C1 segment of cervical spinal cord (tissue), 14 donors: Measurements from ENCODE around the gene GLUD1.
"Not testable (repeated sequence)": the region's sequence is repeated elsewhere in the genome, so short reads cannot be mapped to it uniquely, and the experiment has no call there.

Experiments used
- DNase-seq, 14 donors: peaks; one replicate each; lab custom pipeline; 2025; lab: John Stamatoyannopoulos, UW

Gene GLUD1

DNA sequence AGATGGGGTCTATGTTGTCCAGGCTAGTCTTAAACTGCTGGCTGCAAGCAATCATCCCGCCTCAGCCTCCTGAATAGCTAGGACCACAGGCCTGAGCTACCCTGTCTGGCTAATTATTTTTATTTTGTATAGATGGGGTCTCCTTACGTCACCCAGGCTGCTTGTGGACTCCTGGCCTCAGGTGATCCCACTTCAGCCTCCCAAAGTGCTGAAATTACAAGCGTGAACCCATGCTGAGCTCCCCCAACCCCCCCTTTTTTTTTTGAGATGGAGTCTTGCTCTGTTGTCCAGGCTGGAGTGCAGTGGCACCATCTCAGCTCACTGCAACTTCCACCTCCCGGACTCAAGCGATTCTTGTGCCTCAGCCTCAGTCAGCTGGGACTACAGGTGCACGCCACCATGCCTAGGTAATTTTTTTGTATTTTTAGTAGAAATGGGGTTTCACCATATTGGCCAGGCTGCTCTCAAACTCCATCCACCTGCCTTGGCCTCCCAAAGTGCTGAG lies 49.2 kb downstream of the GLUD1 start:
- DNase-seq, result no peak

GRCh38 chr10:87043579-87043978 lies 51.1 kb downstream of the GLUD1 start:
- not testable (repeated sequence) for DNase-seq

DNA sequence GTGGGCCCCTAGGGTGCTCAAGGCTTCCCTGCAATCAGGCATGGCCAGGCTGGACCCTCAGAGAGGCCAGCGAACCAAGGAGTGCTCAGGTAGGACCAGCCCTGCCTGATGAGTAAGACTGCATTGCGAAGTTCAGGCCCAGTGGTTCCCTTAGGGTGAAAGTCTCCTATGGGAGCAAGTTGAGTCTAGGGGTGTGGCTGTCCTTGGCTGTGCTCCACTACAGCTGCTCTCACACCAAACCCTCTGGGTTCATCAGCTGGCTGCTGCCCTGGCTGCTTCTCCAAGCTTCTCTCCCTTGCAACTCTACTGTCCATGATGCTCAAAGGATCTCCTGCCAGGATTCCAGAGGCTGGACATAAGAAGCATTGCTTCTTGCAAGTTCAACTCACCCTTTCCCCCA lies 55.9 kb downstream of the GLUD1 start:
- no peak for DNase-seq

- no peak for DNase-seq
Measured at GRCh38 chr10:87038286-87038717, 56.3 kb downstream of the GLUD1 start.

- no peak for DNase-seq
Measured at GRCh38 chr10:87036623-87037022, 58.0 kb downstream of the GLUD1 start.

DNA sequence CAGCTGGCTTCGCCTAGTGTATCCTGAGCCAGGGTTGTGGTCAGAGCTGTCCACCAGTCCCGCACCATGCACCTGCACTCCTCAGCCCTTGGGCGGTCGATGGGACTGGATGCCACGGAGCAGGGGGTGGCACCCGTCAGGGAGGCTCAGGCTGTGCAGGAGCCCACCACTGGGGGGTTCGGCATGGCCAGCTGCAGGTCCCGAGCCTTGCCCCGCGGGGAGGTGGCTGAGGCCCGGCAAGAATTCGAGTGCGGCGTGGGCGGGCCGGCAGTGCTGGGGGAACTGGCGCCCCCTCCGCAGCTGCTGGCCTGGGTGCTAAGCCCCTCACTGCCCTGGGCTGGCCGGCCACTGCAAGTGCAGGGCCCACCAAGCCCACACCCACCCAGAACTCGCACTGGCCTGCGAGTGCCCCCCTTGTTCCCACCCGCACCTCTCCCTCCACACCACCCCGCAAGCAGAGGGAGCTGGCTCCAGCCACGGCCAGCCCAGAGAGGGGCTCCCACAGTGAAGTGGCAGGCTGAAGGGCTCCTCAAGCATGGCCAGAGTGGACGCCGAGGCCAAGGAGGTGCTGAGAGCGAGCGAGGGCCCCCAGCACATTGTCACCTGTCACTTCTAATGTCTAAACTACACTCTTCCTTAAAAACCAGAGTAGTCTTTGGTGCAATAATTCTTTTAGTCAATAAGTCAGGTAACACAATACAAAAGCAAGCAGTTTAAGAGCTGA lies 63.6 kb downstream of the GLUD1 start:
- DNase-seq, result no peak

- not testable (repeated sequence) for DNase-seq
Measured at GRCh38 chr10:87030419-87030818, 64.2 kb downstream of the GLUD1 start.

DNA sequence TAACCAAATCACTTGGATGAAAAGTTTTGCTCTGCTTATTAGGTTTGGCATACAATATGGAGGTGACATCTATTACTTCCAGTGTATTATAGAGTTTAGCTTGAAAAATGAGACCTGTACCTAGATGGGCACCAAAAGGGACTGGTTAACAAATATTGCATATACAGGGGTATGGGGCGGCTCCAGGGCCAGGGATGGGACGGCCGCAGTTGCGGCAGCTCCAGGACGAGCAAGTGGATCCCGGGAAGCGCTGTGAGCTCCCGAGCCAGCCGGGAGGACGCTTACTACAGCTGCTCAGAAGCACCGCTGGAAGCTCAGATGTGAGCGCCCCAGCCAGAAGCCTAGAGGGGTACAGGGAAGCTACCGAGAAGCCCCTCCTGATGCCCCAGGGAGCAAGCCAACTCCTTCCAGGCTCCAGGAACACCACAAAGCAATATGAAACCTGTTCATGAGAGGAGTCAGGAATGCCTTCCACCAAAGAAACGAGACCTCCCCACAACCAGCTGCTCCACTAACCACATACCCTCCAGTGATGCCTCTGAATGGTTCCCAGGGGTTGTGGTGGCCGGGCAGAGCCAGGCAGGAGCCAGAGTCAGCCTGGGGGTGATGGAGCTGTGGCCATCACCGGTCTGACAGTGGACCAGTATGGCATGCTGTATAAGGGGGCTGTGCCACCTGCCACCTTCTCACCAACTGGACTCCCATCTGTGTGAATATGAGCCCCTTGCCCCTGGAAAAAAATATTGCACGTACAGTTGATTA lies 67.7 kb downstream of the GLUD1 start:
- DNase-seq, result not testable (repeated sequence)

DNA sequence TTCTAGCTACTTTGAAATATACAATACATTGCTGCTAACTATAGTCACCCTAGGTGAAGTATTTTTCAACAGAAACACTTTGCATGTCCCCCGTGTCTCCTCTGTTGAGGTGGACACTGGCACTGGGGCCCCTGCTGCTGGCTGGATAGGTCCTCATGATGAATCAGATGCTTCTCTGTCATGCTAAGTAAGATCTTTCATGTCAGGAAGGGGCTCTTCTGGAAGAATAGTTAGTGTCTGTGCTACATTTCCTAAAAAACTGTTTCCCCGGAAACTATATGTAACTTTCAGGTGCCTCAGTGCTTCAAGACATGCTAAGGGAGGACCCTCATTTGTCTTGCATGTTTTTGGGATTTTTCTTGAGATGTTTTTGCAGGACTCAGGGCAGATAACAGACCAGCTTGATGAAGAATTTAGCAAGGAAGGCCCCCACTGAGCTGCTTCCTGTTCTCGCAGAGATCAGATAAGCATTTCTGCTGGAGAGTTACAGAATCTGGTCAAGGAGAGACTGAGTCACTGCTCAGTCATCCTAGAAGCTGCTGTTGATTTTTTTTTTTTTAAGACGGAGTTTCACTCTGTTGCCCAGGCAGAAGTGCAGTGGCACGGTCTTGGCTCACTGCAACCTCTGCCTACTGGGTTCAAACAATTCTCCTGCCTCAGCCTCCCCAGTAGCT lies 69.2 kb downstream of the GLUD1 start:
- not testable (repeated sequence) for DNase-seq

- DNase-seq, result not testable (repeated sequence)
Measured at GRCh38 chr10:87020056-87020455, 74.6 kb downstream of the GLUD1 start, which contains the start of gene FAM25A. TSS of gene FAM25A (plus strand) at chr10:87020294. CDS start at chr10:87020325, 31 bp downstream.

DNA sequence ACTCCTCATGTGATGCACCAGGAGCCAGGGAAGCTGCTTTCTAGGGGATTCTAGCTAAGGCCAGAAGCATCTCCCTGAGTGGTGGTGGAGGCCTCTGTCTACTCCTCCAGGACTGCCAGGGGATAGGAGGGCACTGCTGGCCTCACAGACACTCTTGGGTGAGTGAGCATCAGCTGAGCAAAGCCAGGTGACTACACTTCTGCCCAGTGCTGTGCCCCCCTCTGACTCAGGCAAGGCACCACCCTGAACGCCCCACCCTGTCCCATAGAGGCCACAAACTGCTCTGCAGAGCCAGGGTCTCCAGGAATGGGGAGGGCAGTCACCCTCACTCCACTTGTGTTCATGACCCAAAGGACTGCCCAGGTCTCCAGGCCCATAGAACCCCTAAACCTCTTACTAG lies 75.1 kb downstream of the GLUD1 start:
- DNase-seq, result not testable (repeated sequence)

DNA sequence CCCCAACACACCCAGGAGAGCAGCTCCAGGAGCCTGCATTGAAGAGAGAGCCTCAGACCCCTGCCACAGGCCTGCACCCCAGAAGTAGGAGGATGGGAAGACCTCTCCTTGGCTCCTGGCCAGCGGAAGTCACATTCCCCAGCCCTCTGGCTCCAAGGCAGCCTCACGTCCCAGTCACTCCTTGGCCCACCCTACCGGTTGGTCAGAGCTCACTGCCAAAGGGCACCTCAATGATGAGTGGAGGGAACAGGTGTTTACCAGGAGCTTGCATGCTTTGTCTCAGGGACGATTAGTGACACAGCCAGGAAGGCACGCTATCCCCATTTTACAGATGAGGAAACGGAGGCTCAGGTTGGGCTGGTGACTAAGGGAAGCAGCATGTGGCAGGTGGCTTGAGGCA lies 75.6 kb downstream of the GLUD1 start:
- DNase-seq, result not testable (repeated sequence)

- not testable (repeated sequence) for DNase-seq
Measured at GRCh38 chr10:87018127-87018526, 76.5 kb downstream of the GLUD1 start.

DNA sequence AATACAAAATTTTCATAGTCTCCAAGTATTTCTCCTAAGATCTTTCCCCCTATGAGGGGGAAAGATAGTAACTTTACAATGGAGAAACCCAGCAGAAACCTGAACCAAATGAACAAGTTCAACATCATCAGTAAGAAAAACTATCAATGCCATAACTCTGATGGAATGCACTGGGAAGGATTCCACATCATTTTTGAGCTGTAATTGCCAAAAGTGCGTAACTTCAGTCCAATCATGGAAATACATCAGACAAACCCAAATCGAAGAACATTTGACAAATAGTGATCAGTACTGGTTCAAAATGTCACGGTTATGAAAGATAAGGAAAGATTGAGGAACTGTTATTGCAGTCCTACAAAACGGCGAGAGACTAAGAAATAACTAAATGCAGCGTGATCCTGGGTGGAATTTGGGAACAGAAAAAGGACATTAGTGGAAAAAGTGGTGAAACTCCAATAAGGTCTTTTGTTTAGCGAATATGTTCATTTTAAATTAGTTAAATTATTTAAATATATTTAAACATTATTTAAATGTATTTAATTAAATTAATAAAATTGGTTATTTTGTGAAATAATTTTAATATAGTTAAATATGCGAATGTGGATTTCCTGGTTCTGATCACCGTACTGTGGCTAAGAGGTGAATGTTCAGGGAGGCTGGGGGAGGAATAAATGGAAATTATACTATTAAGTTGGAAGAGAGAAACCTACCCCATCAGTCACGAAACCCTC lies 79.5 kb downstream of the GLUD1 start:
- DNase-seq, result not testable (repeated sequence)

- DNase-seq, result not testable (repeated sequence)
Measured at GRCh38 chr10:87013528-87013927, 81.1 kb downstream of the GLUD1 start.

DNA sequence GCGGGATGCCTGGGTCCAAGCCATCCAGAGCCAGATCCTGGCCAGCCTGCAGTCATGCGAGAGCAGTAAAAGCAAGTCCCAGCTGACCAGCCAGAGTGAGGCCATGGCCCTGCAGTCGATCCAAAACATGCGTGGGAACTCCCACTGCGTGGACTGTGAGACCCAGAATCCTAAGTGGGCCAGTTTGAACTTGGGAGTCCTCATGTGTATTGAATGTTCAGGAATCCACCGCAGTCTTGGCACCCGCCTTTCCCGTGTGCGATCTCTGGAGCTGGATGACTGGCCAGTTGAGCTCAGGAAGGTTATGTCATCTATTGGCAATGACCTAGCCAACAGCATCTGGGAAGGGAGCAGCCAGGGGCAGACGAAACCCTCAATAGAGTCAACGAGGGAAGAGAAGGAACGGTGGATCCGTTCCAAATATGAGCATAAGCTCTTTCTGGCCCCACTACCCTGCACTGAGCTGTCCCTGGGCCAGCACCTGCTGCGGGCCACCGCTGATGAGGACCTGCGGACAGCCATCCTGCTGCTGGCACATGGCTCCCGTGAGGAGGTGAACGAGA lies 85.4 kb downstream of the GLUD1 start:
- not testable (repeated sequence) for DNase-seq

GRCh38 chr10:87008303-87008702 lies 86.3 kb downstream of the GLUD1 start:
- not testable (repeated sequence) for DNase-seq

DNA sequence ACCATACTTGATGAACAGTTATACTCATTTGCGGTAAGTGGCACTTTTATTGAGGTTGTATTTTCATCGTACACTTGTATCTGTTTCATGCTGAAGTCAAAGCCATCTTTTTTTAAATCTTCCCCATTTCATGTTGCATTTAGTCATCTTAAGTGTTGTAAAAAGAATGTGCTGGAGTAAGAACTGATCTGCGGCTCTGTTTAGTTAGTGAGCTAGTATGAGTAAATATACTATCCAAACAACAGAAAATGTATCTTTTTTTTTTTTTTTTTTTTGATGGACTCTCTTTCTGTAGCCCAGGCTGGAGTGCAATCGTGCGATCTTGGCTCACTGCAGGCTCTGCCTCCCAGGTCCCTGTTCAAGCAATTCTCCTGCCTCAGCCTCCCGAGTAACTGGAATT lies 87.0 kb downstream of the GLUD1 start:
- DNase-seq, result not testable (repeated sequence)

DNA sequence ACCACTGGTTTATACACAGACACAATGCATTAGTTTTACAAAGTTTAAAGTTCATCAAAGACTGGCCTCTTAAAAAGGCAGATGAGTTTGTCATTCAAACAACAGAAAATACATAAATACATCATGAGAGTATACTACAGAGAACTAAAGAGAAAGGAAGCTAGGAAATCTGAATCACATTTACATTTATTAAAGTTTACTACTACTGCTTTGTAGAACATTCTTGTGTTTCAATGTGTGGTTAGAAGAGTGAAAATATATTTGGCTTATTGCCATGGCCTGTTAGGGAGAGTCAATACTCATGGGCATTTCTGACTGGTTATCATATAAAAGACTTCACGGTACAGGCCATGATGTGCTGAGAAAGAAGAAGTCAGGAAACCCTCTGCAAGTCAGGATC lies 87.5 kb downstream of the GLUD1 start:
- not testable (repeated sequence) for DNase-seq

DNA sequence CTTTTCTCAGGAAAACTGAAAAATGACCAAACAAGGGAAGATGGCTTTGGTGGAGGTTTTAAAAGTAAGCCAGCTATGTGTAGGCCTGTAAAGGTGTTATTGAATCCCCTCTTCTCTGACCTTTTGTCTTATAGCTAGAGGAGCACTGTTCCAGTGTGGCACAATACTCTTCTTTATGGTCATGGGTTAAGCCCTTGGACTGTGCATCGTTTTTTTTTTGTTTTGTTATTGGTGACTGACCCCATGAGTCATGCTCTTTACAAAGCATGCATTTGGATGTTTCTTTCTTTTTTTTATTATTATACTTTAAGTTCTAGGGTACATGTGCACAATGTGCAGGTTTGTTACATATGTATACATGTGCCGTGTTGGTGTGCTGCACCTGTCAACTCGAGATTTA lies 94.2 kb downstream of the GLUD1 start:
- DNase-seq, result no peak
